Measurements from ENCODE around the gene MGAT5. TPM values are rescaled to one million over a fixed set of nuclear protein-coding genes. Genes with fewer than 3 reads are reported as not detected.
A peak's percentile ranks its signal among the peaks of the same experiment; 100 is the strongest.

The MGAT5 gene
- total RNA-seq, 1 donor from 2014 or later = 58.8 TPM

DNA sequence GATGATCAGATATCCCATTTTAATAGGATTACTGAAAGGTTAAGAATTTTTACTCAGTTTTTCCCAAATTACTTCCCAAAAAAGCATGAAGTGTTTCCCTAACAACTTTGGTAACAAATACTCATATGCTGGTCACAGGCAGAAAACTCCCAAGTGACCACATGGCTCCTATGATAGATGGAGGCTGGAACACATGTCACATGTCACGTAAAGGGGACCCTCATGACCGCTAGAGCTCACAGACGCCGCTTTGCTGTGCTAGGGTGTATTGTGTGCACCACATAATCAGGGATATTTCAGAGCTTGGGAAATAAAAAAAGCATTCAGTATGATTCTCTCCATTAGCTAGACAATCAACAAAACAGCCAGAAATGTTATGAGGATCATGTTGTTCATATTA is 236.7 kb downstream of the MGAT5 start:
- TF ChIP-seq CTCF (IDR thresholded peaks at IDR 0.05; ENCODE audit: partially characterized antibody, unreplicated experiment) = no peak
- Mint-ChIP-seq H3K9me3 (ENCODE audit: unreplicated experiment) (peaks cover 4% of the 10 kb centered on the region), H3K4me3 (ENCODE audit: unreplicated experiment) (no peak overlapping the region), H3K36me3 (ENCODE audit: unreplicated experiment) (peaks cover 5% of the 10 kb centered on the region), H3K27me3 (ENCODE audit: unreplicated experiment) (peaks cover 3% of the 10 kb centered on the region), H3K4me1 (ENCODE audit: low read depth, unreplicated experiment) (peaks cover 10% of the 10 kb centered on the region), H3K27ac (ENCODE audit: unreplicated experiment) (no peak overlapping the region)
- no peak for DNase-seq

GRCh38 chr2:134491022-134491421 is 237.2 kb downstream of the MGAT5 start:
- H3K4me3 Mint-ChIP-seq (ENCODE audit: unreplicated experiment) = no peak overlapping the region
- peaks cover 5% of the 10 kb centered on the region for H3K36me3 Mint-ChIP-seq (ENCODE audit: unreplicated experiment)
- peaks cover 4% of the 10 kb centered on the region for H3K9me3 Mint-ChIP-seq (ENCODE audit: unreplicated experiment)
- DNase-seq = no peak
- peaks cover 3% of the 10 kb centered on the region for H3K27me3 Mint-ChIP-seq (ENCODE audit: unreplicated experiment)
- H3K27ac Mint-ChIP-seq (ENCODE audit: unreplicated experiment) = no peak overlapping the region
- TF ChIP-seq CTCF (IDR thresholded peaks at IDR 0.05; ENCODE audit: partially characterized antibody, unreplicated experiment) = no peak
- peaks cover 10% of the 10 kb centered on the region for H3K4me1 Mint-ChIP-seq (ENCODE audit: low read depth, unreplicated experiment)

DNA sequence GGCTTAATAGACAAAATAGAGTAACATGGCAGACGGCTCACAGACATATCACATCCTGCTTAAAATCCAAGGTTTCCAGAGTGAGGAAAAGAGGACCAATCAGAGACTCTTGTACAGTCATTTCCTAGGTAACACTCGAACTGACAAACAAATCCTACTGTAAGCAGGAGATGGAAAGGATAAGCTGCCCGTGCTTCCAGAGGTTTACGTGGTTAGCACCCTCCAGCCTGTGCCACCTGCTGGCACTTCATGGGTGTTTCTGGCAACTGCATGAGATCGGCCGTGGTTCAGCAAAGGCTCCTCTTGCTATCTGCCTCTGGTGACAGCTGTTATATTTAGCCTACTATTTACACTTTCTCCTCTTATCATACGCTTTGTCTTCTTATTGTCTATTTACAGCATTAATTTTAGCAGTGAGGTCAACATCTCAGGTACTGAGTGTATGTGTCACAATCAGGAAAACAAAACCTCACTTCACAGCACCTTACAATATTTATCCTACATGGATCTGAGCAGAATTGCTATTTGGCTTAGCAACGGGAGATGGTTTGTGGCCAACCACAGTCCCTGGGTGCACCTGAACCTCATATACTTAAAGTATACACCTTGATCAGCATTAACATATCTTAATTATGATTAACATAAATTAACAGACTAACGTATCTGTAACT is 238.0 kb downstream of the MGAT5 start:
- H3K4me1 Mint-ChIP-seq (ENCODE audit: low read depth, unreplicated experiment) = peaks cover 13% of the 10 kb centered on the region
- peaks cover 8% of the 10 kb centered on the region for H3K9me3 Mint-ChIP-seq (ENCODE audit: unreplicated experiment)
- H3K4me3 Mint-ChIP-seq (ENCODE audit: unreplicated experiment) = no peak overlapping the region
- DNase-seq = no peak
- TF ChIP-seq CTCF (IDR thresholded peaks at IDR 0.05; ENCODE audit: partially characterized antibody, unreplicated experiment) = no peak
- peaks cover 3% of the 10 kb centered on the region for H3K27me3 Mint-ChIP-seq (ENCODE audit: unreplicated experiment)
- H3K36me3 Mint-ChIP-seq (ENCODE audit: unreplicated experiment) = peaks cover 5% of the 10 kb centered on the region
- H3K27ac Mint-ChIP-seq (ENCODE audit: unreplicated experiment) = peak overlapping the region; percentile 17

- peaks cover 8% of the 10 kb centered on the region for H3K9me3 Mint-ChIP-seq (ENCODE audit: unreplicated experiment)
- no peak for DNase-seq
- H3K4me1 Mint-ChIP-seq (ENCODE audit: low read depth, unreplicated experiment) = peaks cover 17% of the 10 kb centered on the region
- H3K4me3 Mint-ChIP-seq (ENCODE audit: unreplicated experiment) = no peak overlapping the region
- peaks cover 3% of the 10 kb centered on the region for H3K27me3 Mint-ChIP-seq (ENCODE audit: unreplicated experiment)
- no peak overlapping the region for H3K27ac Mint-ChIP-seq (ENCODE audit: unreplicated experiment)
- no peak for TF ChIP-seq CTCF (IDR thresholded peaks at IDR 0.05; ENCODE audit: partially characterized antibody, unreplicated experiment)
- H3K36me3 Mint-ChIP-seq (ENCODE audit: unreplicated experiment) = peaks cover 5% of the 10 kb centered on the region
Observed at GRCh38 chr2:134493797-134494196, 239.9 kb downstream of the MGAT5 start.

GRCh38 chr2:134498654-134499053 is 244.8 kb downstream of the MGAT5 start:
- H3K4me3 Mint-ChIP-seq (ENCODE audit: unreplicated experiment) = no peak overlapping the region
- no peak for TF ChIP-seq CTCF (IDR thresholded peaks at IDR 0.05; ENCODE audit: partially characterized antibody, unreplicated experiment)
- peaks cover 29% of the 10 kb centered on the region for H3K4me1 Mint-ChIP-seq (ENCODE audit: low read depth, unreplicated experiment)
- peaks cover 5% of the 10 kb centered on the region for H3K27me3 Mint-ChIP-seq (ENCODE audit: unreplicated experiment)
- H3K36me3 Mint-ChIP-seq (ENCODE audit: unreplicated experiment) = peaks cover 4% of the 10 kb centered on the region
- peak overlapping the region; percentile 72 for H3K27ac Mint-ChIP-seq (ENCODE audit: unreplicated experiment)
- DNase-seq = no peak
- peaks cover 7% of the 10 kb centered on the region for H3K9me3 Mint-ChIP-seq (ENCODE audit: unreplicated experiment)

All from glutamatergic neuron (in vitro differentiated cells).